HepG2 (cell line): ENCODE data around the gene CLIC1. TPM values are rescaled to one million over a fixed set of nuclear protein-coding genes. Genes with fewer than 3 reads are reported as not detected.

Experiments used
- ATAD3A ChIP-seq: sonication (generic); formaldehyde crosslinking; IDR thresholded peaks from 2 replicates; pipeline ENCODE4 v1.4.0; 2020; ENCODE audit warnings: missing genetic modification reagents
- CAMTA2 ChIP-seq: sonication (generic); formaldehyde crosslinking; IDR thresholded peaks from 2 replicates; pipeline ENCODE4 v1.4.0; 2020; ENCODE audit warnings: mild to moderate bottlenecking, missing genetic modification reagents, borderline replicate concordance
- CC2D1A ChIP-seq: sonication (generic); formaldehyde crosslinking; IDR thresholded peaks from 2 replicates; pipeline ENCODE4 v1.8.1; 2023; ENCODE audit warnings: mild to moderate bottlenecking, missing genetic modification reagents
- CENPBD1 ChIP-seq: sonication (generic); formaldehyde crosslinking; IDR thresholded peaks from 2 replicates; pipeline ENCODE4 v1.8.0; 2022; ENCODE audit warnings: missing genetic modification reagents, low read depth, mild to moderate bottlenecking, borderline replicate concordance
- ETV6 ChIP-seq: sonication (generic); formaldehyde crosslinking; conservative IDR thresholded peaks from 2 replicates; pipeline ENCODE4 v1.4.0; 2020; ENCODE audit warnings: missing genetic modification reagents
- FOXA3 ChIP-seq: IDR thresholded peaks from 2 replicates; pipeline ENCODE4 v1.6.1; 2016; ENCODE audit warnings: missing genetic modification reagents, missing compliant biosample characterization
- HOMEZ ChIP-seq: IDR thresholded peaks from 2 replicates; pipeline ENCODE4 v1.6.1; 2016; ENCODE audit warnings: low read depth
- HOXA3 ChIP-seq: sonication (generic); formaldehyde crosslinking; IDR thresholded peaks from 2 replicates; pipeline ENCODE4 v1.5.0; 2020; ENCODE audit warnings: missing genetic modification reagents
- KLF11 ChIP-seq: IDR thresholded peaks from 2 replicates; pipeline ENCODE4 v1.6.1; 2016; ENCODE audit warnings: missing compliant biosample characterization
- MEIS1 ChIP-seq: sonication (generic); formaldehyde crosslinking; IDR thresholded peaks from 2 replicates; pipeline ENCODE4 v1.9.0; 2021; ENCODE audit warnings: mild to moderate bottlenecking, missing genetic modification reagents, moderate library complexity, borderline replicate concordance
- NPAS2 ChIP-seq: sonication (generic); formaldehyde crosslinking; IDR thresholded peaks from 2 replicates; pipeline ENCODE4 v1.8.0; 2022; ENCODE audit warnings: mild to moderate bottlenecking, missing genetic modification reagents, borderline replicate concordance
- NR2F2 ChIP-seq: IDR thresholded peaks from 2 replicates; pipeline ENCODE4 v1.6.1; 2012; ENCODE audit warnings: low read depth, inconsistent platforms, borderline replicate concordance
- RELA ChIP-seq: sonication (generic); formaldehyde crosslinking; IDR thresholded peaks from 2 replicates; pipeline ENCODE4 v1.4.0; 2020; ENCODE audit warnings: missing genetic modification reagents
- SMARCC2 ChIP-seq: fragments of 450-650 bp; IDR thresholded peaks from 2 replicates; pipeline ENCODE4 v1.6.1; 2017; ENCODE audit warnings: antibody characterized with exemption, mild to moderate bottlenecking
- ZKSCAN5 ChIP-seq: sonication (generic); formaldehyde crosslinking; IDR thresholded peaks from 2 replicates; pipeline ENCODE4 v1.5.1; 2020; ENCODE audit warnings: mild to moderate bottlenecking, missing genetic modification reagents
- ZNF142 ChIP-seq: sonication (generic); formaldehyde crosslinking; IDR thresholded peaks from 2 replicates; pipeline ENCODE4 v1.4.0; 2020; ENCODE audit warnings: missing genetic modification reagents
- ZNF20 ChIP-seq: sonication (generic); formaldehyde crosslinking; IDR thresholded peaks from 2 replicates; pipeline ENCODE4 v1.4.0; 2020; ENCODE audit warnings: mild to moderate bottlenecking, moderate library complexity, missing genetic modification reagents
- ZNF207 ChIP-seq: fragments of 450-650 bp; IDR thresholded peaks from 2 replicates; pipeline ENCODE4 v1.6.1; 2016; ENCODE audit warnings: antibody characterized with exemption, borderline replicate concordance
- ZNF260 ChIP-seq: sonication (generic); formaldehyde crosslinking; IDR thresholded peaks from 2 replicates; pipeline ENCODE4 v1.4.0; 2020; ENCODE audit warnings: missing genetic modification reagents, low read depth, mild to moderate bottlenecking, borderline replicate concordance
- ZNF337 ChIP-seq: sonication (generic); formaldehyde crosslinking; IDR thresholded peaks from 2 replicates; pipeline ENCODE4 v1.5.1; 2020; ENCODE audit warnings: missing genetic modification reagents, low read depth, mild to moderate bottlenecking, borderline replicate concordance
- ZNF550 ChIP-seq: sonication (generic); formaldehyde crosslinking; IDR thresholded peaks from 2 replicates; pipeline ENCODE4 v1.4.0; 2020; ENCODE audit warnings: mild to moderate bottlenecking, missing genetic modification reagents, borderline replicate concordance
- ZNF556 ChIP-seq: sonication (generic); formaldehyde crosslinking; IDR thresholded peaks from 2 replicates; pipeline ENCODE4 v1.4.0; 2020; ENCODE audit warnings: mild to moderate bottlenecking, missing genetic modification reagents, borderline replicate concordance
- ZNF605 ChIP-seq: sonication (generic); formaldehyde crosslinking; IDR thresholded peaks from 2 replicates; pipeline ENCODE4 v1.8.0; 2022; ENCODE audit warnings: mild to moderate bottlenecking, missing genetic modification reagents
- ZNF724P ChIP-seq: sonication (generic); formaldehyde crosslinking; IDR thresholded peaks from 2 replicates; pipeline ENCODE4 v1.8.0; 2022; ENCODE audit warnings: missing genetic modification reagents, borderline replicate concordance
- ZNF775 ChIP-seq: sonication (generic); formaldehyde crosslinking; IDR thresholded peaks from 2 replicates; pipeline ENCODE4 v1.4.0; 2020; ENCODE audit warnings: missing genetic modification reagents, mild to moderate bottlenecking, moderate library complexity, borderline replicate concordance
- ZNF841 ChIP-seq: sonication (generic); formaldehyde crosslinking; IDR thresholded peaks from 2 replicates; pipeline ENCODE4 v1.8.1; 2023; ENCODE audit warnings: missing genetic modification reagents, borderline replicate concordance
- polyA plus RNA-seq, 8 experiments: library from polyadenylated mRNA; depleted of rRNA in 3 of 8; stranded (reverse) in 7 of 8; unstranded in 1 of 8; fragments of >200 nt; fragmentation: Illumina TruSeq in 4 of 8; extraction: Trizol in 4 of 8; gene quantifications; 2 replicates each; pipeline versions ENCODE4 v1.2.1 to v1.2.3, GENCODE V29; 2011 to 2016; ENCODE audit warnings: low read depth in 4 of 8, missing spikeins in 1 of 8, mixed read lengths in 1 of 8; ENCODE audit not compliant: insufficient read depth in 1 of 8
- total RNA-seq, 5 experiments: library from RNA; depleted of rRNA; stranded (reverse); fragments of >200 nt; fragmentation: Illumina TruSeq; extraction: Trizol; gene quantifications; 2 replicates each; pipeline ENCODE4 v1.2.3, GENCODE V29; 2016; ENCODE audit warnings: low read depth in 1 of 5

Gene CLIC1
- total and polyA plus RNA-seq, 2 of the 13 experiments (the other 11 are each of a cell fraction or from before 2014, with no cell fraction given) = 602 to 891 TPM

GRCh38 chr6:31778193-31778592 lies 41.9 kb upstream of the CLIC1 start (continued):
- TF ChIP-seq ZNF142 (CRISPR knock-in tag) = 0 out of 2 replicates have a peak, but pooled peaks have one; percentile 35
- no peak for TF ChIP-seq ZNF775
- TF ChIP-seq ZNF724P (CRISPR knock-in tag) = no peak
- no peak for TF ChIP-seq ATAD3A (CRISPR knock-in tag)
- TF ChIP-seq NPAS2 (CRISPR knock-in tag) = no peak
- no peak for TF ChIP-seq NR2F2
- no peak for TF ChIP-seq FOXA3 (CRISPR knock-in tag)
- no peak for TF ChIP-seq KLF11 (CRISPR knock-in tag)
- no peak for TF ChIP-seq SMARCC2
- TF ChIP-seq ZNF550 (CRISPR knock-in tag) = no peak
- no peak for TF ChIP-seq RELA (CRISPR knock-in tag)
- no peak for TF ChIP-seq CAMTA2 (CRISPR knock-in tag)
- no peak for TF ChIP-seq ETV6 (CRISPR knock-in tag)
- TF ChIP-seq HOXA3 = peak; percentile 45; the same call in 1 of the 2 replicates
- TF ChIP-seq ZNF337 (CRISPR knock-in tag) = no peak
- TF ChIP-seq ZKSCAN5 (CRISPR knock-in tag) = no peak
- no peak for TF ChIP-seq HOMEZ (CRISPR knock-in tag)
- TF ChIP-seq ZNF556 (CRISPR knock-in tag) = peak; percentile 46; the same call in 1 of the 2 replicates
- TF ChIP-seq ZNF207 = no peak
- TF ChIP-seq MEIS1 (CRISPR knock-in tag) = no peak
- TF ChIP-seq ZNF260 (CRISPR knock-in tag) = no peak
- TF ChIP-seq ZNF841 = no peak
- TF ChIP-seq CENPBD1 (CRISPR knock-in tag) = no peak
- no peak for TF ChIP-seq ZNF20 (CRISPR knock-in tag)
- no peak for TF ChIP-seq CC2D1A (CRISPR knock-in tag)
- TF ChIP-seq ZNF605 (CRISPR knock-in tag) = no peak
